NCI-H1105 treated with DMSO at 0.1 percent for 48 hours (cell line): ENCODE results near the gene CNOT6.
"Not testable (repeated sequence)": the region's sequence is repeated elsewhere in the genome, so short reads cannot be mapped to it uniquely, and the experiment has no call there.

Source experiments
- DNase-seq: peaks from one replicate; lab custom pipeline; 2025; lab: John Stamatoyannopoulos, UW

Gene CNOT6

DNA sequence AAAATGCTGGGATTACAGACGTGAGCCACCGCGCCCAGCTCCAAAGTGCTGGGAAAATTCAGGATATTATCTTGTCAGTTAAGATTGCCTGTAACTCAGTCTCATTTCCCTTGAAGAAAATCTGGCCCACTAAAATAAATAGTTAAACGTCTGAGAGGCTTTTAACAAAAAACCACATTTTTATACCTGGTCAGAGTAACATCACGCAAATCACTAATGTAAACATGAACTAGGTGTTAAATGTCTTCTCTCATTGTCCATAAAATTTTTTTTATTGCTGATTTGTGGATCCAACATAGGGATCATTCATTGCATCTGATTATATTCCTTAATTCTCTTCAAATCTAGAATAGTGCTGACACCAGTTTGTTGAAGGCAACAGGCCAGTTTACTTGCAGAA lies 22.3 kb downstream of the CNOT6 start:
- DNase-seq: no peak

DNA sequence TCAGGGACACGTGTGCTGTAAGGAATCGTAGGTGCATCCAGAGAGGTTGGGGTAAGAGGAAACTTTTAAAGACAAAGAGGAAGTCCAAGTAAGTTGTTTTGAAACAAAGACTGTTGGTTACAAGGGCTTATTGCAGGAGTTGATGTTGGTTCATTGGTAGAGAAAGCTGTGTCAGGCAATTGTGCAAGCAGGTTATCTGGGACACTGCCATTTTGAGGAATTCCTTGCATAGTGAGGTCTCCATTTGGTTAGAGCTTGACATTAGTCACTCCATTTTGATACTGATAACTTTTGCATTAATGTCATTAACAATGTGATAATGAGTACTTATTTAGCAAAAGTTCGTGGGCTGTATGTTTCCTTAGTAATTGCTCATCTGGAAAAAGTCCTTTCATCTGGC lies 24.9 kb downstream of the CNOT6 start:
- DNase-seq: no peak

DNA sequence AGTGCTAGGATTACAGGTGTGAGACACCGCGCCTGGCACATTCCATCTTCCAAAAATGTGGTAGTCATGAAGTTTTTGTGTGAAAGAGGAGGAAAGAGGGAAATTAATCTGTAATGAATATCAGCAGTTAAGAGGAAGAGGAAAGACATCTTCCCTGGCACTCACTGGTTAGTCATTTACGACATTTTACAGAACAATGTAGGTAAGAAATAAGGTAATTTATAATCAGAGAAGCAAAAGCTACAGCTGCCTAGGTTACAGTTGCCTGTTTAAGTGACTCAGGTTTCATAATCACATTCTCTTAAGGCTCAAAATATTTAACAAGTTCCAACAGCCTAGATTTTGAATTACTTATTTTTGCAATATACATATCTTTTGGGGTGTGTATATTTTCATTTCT lies 26.9 kb downstream of the CNOT6 start:
- DNase-seq: no peak

DNA sequence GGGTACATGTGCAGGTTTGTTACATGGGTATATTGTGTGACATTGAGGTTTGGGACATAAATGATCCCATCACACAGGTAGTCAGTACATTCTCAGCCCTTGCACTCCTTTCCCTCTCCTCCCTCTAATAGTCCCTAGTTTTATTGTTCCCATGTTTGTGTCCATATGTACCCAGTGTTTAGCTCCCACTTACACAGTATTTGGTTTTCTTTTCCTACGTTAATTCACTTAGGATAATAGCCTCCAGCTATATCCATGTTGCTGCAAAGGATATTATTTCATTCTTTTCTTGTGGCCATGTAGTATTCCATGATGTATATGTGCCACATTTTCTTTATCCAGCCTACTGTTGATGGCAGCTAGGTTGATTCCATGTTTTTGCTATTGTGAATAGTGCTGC lies 27.4 kb downstream of the CNOT6 start:
- DNase-seq: no peak

DNA sequence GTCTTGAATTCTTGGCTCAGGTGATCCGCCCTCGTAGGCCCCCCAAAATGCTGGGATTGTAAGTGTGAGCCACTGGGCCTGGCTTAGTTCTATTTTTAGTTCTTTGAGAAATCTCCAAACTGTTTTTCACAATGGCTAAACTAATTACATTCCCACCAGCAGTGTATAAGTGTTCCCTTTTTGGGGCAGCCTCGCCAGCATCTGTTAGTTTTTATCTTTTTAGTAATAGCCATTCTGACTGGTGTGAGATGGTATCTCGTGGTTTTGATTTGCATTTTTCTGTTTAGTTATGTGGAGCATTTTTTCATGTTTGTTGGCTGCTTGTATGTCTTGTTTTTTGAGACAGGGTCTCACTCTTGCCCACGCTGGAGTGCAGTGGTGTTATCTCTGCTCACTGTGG lies 28.2 kb downstream of the CNOT6 start:
- DNase-seq: no peak

DNA sequence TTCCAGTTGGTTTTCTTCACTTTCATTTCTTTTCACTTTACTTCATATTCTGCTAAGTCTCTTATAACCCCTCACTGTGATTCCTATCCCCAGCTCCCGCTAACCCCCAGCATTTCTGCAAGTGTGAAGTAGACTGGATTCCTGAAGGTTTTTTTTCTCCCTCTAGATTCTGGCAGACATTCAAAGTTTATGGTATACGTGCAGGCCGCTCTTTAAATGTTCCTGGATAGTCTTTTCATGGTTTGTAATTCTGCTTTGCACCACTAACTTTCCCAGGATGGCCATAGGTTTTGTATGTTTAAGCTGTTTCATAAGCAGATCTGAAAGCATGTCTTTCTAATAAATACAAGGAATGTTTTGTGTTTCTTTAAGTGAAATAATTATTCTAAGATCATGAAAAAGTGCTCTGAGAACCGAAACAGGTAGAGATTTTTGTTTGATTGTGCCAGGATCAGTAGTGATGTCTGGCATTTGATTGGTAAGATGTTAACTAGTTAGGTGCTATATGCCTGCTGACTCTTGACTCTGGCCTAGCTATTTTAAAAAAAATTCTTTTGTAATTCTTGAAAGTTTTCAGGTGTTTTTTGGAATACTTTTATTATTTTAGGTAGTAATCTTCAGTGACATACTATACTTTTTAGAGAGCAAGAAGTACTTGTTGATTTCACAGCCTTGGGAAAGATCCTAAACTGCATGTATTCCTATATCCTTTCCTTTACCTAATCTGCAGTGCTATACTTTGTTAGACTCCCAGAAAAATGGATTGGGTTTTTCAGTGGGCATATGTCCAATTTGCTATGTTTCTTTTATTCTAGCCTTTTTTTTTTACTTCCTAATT lies 29.7 kb downstream of the CNOT6 start:
- DNase-seq: no peak

DNA sequence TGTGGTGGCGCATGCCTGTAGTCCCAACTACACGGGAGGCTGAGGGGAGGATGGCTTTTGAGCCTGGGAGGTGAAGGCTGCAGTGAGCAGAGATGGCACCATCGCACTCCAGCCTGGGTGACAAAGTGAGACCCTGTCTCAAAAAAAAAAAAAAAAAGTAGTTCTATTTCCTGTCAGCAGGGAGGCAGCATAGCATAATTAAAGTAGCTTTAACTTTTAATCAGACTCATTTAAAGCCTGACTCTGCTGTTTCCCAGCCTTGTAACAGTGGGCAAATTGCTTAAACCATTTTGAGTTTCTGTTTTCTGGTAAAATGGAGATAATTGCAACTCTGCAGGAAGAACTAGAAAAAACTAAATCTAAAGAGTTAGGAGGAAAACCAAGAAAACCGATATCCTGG lies 31.2 kb downstream of the CNOT6 start:
- no peak for DNase-seq

DNA sequence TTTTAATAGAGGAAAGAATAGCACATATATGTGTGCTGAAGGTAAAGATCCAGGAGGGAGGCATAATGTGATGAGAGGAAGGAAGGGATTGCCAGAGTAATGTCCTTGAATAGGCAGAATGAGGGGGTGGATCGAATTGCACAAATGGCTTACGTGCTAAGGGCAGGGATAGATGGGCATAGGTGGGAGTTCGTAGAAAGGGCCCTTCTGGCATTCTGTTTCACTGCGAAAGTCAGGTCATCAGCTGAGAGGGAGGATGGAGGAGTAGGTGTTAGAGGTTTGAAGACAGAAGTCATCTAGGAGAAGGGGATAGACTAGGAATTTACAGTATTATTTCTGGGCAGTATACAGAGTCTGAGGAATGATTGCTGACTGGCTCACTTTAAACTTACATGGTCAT lies 32.1 kb downstream of the CNOT6 start:
- DNase-seq: no peak

DNA sequence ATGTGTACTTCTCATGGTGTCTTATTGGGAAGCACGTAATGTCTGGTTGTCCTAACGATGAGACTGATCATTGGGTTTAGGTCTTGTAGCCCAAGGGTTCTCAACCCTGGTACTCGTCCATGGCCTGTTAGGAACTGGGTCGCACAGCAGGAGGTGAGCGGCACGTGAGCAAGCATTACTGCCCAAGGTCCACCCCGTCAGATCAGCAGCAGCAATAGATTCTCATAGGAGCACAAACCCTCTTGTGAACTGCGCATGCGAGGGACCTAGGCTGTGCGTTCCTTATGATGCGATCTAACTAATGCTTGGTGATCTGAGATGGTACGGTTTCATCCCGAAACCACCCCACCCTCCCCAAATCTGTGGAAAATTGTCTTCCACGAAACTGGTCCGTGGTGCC lies 33.5 kb downstream of the CNOT6 start:
- DNase-seq: no peak

DNA sequence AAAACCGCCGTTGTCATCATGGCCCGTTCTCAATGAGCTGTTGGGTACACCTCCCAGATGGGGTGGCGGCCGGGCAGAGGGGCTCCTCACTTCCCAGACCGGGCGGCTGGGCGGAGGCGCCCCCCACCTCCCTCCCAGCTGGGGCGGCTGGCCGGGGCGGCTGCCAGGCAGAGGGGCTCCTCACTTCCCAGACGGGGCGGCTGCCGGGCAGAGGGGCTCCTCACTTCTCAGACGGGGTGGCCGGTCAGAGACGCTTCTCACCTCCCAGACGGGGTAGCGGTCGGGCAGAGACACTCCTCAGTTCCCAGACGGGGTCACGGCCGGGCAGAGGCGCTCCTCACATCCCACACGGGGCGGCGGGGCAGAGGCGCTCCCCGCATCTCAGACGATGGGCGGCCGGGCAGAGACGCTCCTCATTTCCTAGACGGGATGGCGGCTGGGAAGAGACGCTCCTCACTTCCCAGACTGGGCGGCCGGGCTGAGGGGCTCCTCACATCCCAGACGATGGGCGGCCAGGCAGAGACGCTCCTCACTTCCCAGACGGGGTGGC lies 36.9 kb downstream of the CNOT6 start:
- not testable (repeated sequence) for DNase-seq

DNA sequence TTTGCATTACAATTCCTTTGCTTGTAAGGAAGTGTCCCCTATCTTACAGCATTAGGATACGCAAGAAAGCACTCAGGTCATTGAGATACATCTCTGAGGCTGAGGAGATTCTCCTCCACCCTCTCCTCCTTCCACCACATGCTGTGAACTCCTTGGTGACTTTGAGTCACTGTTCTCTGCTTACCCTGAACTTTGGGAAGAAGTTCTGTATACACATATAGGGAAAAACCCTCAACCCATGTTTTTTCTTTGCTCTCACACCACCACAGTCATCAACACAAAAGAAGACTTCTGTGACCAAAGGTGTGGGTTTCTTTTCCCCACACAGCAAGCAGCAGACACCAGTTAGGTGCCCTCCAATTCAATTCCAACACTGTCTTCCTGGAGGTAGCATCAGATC lies 38.1 kb downstream of the CNOT6 start:
- no peak for DNase-seq

DNA sequence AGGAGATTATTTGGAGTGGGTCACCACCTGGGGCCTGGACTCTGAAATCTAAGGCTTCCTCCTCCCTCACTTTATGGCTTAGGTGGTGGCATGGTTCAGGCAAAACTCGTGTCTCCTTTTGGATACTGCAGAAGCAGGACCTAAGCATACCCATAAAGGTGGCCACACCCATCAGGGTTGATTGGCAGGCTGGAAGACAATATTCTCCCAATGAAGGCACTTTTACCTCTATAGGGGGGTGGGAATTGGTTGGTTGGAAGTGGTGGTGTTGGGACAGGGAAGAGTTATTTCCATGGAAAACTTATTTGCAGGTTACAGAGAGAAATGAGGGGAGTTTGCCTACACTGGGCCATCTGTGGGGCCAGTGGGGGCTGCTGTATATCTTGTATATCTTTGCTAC lies 39.7 kb downstream of the CNOT6 start:
- DNase-seq: no peak

DNA sequence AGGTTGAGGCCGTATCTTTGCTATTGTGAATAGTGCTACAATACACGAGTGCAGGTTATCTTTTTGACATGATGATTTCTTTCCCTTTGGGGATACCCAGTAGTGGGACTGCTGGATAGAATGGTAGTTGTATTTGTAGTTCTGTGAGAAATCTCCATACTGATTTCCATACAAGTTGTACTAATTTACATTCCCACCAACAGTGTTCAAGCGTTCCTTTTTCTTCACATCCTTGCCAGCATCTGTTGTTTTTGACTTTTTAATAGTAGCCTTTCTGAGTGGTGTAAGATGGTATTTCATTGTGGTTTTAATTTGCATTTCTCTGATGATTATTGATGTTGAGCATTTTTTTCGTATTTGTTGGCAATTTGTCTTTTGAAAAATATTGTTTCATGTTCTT lies 41.4 kb downstream of the CNOT6 start:
- no peak for DNase-seq

DNA sequence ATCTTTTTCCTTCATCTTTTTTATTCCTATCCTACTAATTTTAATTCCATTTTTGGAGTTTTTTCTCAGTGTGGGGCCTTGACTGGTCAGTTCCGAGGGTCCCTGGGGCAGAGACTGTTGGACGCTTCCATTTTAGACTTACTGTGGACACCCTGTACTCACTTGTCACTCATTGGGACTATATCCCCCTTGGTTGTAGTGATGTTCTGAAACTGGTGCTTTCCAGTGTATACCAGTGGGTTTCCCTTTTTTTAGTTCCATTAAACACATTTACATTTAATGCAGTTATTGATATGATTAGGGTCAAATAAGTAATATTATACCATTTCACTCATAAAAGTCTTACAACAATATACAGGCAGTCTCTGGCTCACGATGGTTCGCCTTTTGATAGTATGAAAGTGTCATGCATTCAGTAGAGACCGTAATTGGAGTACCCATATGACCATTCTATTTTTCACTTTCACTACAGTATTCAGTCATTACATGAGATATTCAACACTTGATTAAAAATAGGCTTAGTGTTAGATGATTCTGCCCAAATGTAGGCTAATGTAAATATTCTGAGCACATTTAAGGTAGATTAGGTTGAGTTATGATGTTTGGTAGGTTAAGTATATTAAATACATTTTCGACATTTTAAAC lies 46.0 kb downstream of the CNOT6 start:
- DNase-seq: no peak

DNA sequence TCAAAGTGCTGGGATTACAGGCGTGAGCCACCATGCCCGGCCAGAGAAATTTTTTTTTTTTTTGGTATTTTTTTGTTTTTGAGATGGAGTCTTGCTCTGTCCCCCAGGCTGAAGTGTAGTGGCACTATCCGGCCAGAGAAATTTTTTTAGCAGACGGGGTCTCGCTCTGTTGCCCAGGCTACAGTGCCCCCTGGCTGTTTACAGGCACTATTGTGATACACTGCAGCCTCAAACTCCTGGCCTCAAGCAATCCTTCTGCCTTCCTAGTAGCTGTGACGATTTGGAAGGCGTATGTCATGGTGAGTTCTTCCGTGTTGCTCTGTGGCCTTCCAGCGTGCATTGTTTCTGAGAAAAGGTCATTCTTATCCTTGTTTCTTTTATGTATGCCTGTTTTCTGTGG lies 47.5 kb downstream of the CNOT6 start:
- DNase-seq: no peak

DNA sequence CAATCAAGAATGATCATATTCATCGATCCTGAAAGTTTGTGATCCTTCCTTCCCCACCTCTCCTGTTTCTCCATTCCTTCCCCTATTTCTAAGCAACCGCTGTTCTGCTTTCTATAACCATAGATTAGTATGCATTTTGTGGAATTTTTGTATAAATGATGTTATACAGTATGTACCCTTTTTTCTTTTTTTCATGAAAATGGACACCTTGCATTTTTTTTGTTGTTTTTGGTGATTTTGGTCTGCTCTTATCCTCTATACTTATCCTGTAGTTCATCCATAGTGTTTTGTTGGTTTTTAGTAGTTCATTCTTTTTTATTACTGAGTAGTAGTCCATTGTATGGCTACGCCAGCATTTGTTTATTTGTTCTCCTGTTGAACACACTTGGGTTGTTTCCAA lies 51.1 kb downstream of the CNOT6 start:
- no peak for DNase-seq

DNA sequence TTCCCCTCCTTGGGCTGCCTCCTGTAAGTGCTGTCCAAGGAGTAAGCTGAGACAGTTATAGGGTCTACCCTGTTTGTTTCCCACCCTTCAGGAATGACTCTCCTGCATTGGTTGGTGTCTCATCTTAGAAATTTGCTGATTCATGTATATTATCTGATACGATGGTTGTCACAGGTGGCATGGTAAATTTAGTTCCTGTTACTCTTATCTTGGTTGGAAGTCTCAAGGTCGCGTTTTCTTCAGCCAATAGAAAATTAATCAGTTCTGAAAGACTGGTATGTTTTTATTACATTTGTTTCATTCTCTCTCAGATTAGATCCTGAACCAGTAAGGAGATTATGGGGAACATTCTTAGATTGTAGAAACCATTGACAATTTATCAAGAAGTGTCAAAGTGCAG lies 54.4 kb downstream of the CNOT6 start:
- DNase-seq: no peak

DNA sequence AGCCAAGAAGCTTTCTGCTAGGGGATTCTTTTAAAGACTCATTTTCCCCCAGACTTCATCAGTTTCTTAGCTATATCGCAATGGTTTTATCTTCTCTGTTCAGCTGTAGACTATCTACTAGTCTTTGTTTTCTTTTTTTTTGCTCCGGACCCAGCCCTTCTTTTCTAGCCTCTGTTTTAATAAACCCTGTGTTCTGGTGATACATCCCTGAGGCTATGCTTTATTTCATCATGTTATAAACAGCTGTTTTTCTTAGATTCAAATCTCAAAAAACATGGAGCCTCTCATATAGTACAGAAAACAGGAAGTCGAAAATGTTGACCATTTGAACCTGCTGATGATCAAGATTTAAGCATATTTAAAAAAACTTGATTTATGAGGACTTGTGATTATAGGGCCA lies 59.4 kb downstream of the CNOT6 start:
- no peak for DNase-seq

DNA sequence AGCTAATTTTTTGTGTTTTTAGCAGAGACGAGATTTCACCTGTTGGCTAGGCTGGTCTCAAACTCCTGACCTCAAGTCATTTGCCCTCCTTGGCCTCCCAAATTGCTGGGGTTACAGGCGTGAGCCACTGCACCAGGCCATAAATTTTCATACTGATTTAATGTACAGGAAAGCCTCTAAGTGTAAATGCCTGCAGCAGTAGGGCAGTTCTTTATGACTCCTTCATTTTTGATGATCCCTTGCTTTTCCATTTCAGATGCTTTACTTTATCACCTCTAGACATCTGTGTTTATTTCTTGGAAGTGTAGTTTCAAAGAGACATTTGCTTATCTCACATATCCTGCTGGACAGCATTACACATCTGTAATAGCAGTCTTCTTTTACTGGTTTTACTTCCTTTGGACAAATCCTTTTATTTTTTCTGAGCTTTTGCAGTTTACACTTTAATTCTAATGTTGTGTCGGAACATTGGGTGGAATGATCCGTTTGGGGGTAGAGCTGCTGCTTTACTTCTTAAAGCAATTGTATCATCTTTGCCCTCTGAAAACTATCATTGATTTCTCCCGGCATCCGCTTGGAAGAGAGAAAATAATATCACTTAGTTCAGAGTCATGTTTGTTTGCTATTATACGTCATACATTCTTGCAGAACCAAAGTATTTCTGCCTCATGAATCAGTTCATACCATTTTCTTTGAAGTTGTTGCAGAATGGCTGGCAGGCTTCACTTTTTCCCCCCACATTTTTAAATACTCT lies 61.2 kb downstream of the CNOT6 start:
- no peak for DNase-seq

DNA sequence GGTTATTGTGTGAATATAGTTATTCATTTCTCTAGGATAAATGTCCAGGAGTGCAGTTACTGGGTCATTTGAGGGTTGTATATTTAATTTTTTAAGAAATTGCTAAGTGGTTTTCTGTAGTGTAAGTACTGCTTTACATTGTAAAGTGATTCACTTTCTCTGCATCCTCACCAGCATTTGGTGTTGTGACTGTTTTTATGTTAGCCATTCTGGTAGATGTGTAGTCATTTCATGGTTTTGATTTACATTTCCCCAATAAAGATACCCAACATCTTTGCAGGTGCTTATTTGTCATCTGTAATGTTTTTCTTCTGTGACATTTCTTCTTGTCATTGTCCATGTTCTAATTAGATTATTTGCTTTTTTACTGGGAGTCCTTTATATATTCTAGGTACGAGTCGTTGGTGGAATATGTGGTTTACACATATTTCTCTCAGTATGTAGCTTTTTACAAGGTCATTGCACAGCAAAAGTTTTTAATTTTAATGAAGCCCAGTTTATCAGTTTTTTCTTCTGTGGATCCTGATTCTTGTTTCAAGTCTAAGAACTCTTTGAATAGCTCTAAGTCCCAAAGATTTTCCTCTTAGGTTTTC lies 63.1 kb downstream of the CNOT6 start:
- no peak for DNase-seq

DNA sequence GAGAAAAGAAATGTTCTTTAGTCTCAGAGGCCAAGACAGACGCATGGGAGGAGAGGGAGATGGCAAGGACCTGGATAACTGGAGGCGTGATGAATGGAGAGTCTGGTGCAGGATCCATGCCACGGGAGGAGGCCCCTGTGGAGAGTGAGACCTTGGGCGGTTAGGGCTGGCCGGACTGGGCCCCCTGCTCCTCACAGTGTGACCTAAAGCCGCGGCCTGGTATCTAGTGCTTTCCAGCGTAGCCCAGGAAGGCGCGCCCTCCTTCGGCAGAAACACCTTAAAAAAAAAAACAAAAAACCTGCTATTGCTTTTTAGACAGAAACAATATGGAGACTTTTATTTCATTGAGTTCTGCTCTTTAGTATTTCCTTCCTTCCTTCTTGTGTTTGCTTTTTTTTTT lies 64.1 kb downstream of the CNOT6 start:
- DNase-seq: no peak

DNA sequence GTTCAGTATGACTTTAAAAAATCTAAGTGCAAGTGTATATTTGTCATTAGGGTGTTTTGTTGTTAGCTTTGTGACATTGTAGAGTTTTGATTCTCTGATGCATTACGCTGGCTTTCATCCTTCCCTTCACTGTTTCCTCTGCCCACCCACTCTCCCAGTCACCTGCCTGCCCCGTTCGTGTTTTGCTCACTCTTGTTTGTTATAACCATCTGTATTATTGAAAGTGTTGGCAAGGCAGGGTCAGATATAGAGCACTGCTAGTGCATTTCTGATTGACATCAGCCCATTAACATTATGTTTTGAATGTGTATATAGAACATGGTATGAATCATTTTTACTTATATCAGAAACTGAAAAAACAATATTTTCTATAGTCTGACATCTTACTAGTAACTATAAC lies 69.8 kb downstream of the CNOT6 start:
- DNase-seq: no peak

DNA sequence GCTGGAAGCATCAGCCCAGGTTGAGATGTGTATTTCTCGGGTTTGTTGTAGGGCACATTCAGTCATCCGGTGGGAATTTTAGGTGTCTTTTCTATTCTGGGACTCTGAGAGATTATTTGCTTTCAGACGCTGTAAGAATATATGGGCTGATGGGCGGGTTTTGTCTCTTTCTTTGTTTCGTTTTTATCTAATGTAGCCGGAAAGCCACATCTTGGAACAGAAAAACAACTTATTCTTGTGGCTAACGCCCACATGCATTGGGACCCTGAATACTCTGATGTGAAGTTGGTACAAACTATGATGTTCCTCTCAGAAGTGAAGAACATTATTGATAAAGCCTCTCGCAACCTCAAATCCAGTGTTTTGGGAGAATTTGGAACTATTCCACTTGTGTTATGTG lies 74.7 kb downstream of the CNOT6 start:
- DNase-seq: no peak
